Neural progenitor cell (in vitro differentiated cells): ENCODE data around the gene ZBTB46.

Source experiments
- EZH2 ChIP-seq: fragments of 200-600 bp; sonication (generic); IDR thresholded peaks from 2 replicates; pipeline ENCODE4 v1.6.1; 2017; ENCODE audit warnings: antibody characterized with exemption, mild to moderate bottlenecking, moderate library complexity
- EZH2phosphoT487 ChIP-seq: fragments of 200-600 bp; sonication (generic); IDR thresholded peaks from 2 replicates; pipeline ENCODE4 v1.6.1; 2017; ENCODE audit warnings: antibody characterized with exemption
- TF ChIP-seq, protein P1 (sequence below): fragments of 200-600 bp; sonication (generic); IDR thresholded peaks from 2 replicates; pipeline ENCODE4 v1.5.1; 2017; ENCODE audit warnings: antibody characterized with exemption, mild to moderate bottlenecking

DNA sequence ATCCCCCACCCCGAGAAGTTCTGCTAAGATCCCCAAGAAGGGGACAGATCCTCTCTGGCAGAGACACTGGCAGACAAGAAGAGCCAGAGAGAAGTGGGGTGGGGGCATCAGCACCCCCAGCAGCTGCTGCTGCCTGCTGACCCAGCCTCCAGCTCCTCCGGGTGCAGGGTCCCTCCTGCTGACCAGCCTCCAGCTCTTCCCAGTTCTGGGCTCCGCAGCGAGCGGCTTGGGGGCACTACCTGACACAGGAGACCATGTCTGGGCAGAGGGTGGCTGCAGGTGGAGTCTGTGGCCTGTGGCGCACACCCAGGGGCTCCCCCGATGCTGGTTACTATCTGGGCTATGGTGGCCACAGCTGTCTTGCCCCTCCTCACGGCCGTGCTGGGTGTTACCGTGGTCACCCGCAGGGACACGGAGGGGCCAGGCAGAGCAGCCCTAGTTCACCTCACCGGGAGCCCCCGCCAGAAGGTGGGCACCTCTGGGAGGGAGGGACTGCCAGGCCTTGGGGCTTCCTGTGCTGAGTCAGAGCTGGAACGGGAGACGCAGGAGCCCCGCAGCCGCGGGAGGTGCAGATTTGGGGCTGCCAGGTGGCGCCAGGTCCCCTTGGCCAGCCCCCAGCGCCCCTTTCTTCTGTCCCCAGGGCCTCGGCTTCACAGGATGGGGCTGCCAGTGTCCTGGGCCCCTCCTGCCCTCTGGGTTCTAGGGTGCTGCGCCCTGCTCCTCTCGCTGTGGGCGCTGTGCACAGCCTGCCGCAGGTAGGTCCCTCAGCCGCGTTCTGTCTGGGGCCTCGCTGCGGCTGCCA, 94.0 kb downstream of the ZBTB46 start:
- TF ChIP-seq, protein P1, sequence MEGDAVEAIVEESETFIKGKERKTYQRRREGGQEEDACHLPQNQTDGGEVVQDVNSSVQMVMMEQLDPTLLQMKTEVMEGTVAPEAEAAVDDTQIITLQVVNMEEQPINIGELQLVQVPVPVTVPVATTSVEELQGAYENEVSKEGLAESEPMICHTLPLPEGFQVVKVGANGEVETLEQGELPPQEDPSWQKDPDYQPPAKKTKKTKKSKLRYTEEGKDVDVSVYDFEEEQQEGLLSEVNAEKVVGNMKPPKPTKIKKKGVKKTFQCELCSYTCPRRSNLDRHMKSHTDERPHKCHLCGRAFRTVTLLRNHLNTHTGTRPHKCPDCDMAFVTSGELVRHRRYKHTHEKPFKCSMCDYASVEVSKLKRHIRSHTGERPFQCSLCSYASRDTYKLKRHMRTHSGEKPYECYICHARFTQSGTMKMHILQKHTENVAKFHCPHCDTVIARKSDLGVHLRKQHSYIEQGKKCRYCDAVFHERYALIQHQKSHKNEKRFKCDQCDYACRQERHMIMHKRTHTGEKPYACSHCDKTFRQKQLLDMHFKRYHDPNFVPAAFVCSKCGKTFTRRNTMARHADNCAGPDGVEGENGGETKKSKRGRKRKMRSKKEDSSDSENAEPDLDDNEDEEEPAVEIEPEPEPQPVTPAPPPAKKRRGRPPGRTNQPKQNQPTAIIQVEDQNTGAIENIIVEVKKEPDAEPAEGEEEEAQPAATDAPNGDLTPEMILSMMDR: no peak
- TF ChIP-seq EZH2 (no peak), EZH2phosphoT487 (no peak)
